Vagina (tissue), 2 donors: ENCODE data around the gene ELFN2. TPM values are rescaled to one million over a fixed set of nuclear protein-coding genes. Genes with fewer than 3 reads are reported as not detected.

Experiments
- DNase-seq, 2 donors: peaks; one replicate each; pipeline ENCODE4 v3.0.0-alpha.2; 2017; ENCODE audit errors: extremely low spot score in 2 of 2
- H3K27ac ChIP-seq: fragments of 200-600 bp; sonication (generic); one replicate; pipeline ENCODE4 v1.5.1; 2019
- H3K27me3 ChIP-seq: fragments of 200-600 bp; sonication (generic); one replicate; pipeline ENCODE4 v1.5.1; 2019
- H3K36me3 ChIP-seq, 2 donors: fragments of 200-600 bp; sonication (generic); one replicate each; pipeline ENCODE4 v1.5.1; 2017 to 2019
- H3K4me1 ChIP-seq: fragments of 200-600 bp; sonication (generic); one replicate; pipeline ENCODE4 v1.5.1; 2019
- H3K4me3 ChIP-seq, 2 donors: fragments of 200-600 bp; sonication (generic); 1 replicate in 1 of 2; 2 replicates in 1 of 2; pipeline ENCODE4 v1.5.1; 2016 to 2019
- H3K9me3 ChIP-seq: fragments of 200-600 bp; sonication (generic); one replicate; pipeline ENCODE4 v1.5.1; 2019
- POLR2A ChIP-seq, 2 donors: fragments of 450-650 bp; IDR thresholded peaks; one replicate each; pipeline ENCODE4 v1.6.1; 2017; ENCODE audit warnings: antibody characterized with exemption in 2 of 2, mild to moderate bottlenecking in 2 of 2, moderate library complexity in 2 of 2
- POLR2AphosphoS5 ChIP-seq, 2 donors: sonication (generic); formaldehyde crosslinking; IDR thresholded peaks; one replicate each; pipeline ENCODE4 v1.9.0; 2017; ENCODE audit warnings: antibody characterized with exemption in 2 of 2, mild to moderate bottlenecking in 2 of 2, low read depth in 1 of 2; ENCODE audit not compliant: insufficient read depth in 1 of 2
- intact Hi-C: fragments of 100-400 bp; cut with DNase I; formaldehyde crosslinking; loops from one replicate; pipeline ENCODE4 v1.15.1; 2023
- total RNA-seq: library from RNA; depleted of rRNA; stranded (reverse); fragments of >200 nt; gene quantifications from one replicate; pipeline ENCODE4 v1.2.3, GENCODE V29; 2016
- TF ChIP-seq, protein P1 (sequence below), 3 experiments: fragments of 450-650 bp in 2 of 3; fragments of 200-600 bp in 1 of 3; sonication (generic) in 1 of 3; IDR thresholded peaks; one replicate each; pipeline ENCODE4 v1.5.1; 2017 to 2019; ENCODE audit warnings: antibody characterized with exemption in 3 of 3, mild to moderate bottlenecking in 2 of 3, moderate library complexity in 2 of 3

Gene ELFN2, protein sequence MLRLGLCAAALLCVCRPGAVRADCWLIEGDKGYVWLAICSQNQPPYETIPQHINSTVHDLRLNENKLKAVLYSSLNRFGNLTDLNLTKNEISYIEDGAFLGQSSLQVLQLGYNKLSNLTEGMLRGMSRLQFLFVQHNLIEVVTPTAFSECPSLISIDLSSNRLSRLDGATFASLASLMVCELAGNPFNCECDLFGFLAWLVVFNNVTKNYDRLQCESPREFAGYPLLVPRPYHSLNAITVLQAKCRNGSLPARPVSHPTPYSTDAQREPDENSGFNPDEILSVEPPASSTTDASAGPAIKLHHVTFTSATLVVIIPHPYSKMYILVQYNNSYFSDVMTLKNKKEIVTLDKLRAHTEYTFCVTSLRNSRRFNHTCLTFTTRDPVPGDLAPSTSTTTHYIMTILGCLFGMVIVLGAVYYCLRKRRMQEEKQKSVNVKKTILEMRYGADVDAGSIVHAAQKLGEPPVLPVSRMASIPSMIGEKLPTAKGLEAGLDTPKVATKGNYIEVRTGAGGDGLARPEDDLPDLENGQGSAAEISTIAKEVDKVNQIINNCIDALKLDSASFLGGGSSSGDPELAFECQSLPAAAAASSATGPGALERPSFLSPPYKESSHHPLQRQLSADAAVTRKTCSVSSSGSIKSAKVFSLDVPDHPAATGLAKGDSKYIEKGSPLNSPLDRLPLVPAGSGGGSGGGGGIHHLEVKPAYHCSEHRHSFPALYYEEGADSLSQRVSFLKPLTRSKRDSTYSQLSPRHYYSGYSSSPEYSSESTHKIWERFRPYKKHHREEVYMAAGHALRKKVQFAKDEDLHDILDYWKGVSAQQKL
- total RNA-seq: not detected

GRCh38 chr22:37427135-37427710, at the start of gene ELFN2:
TSS of gene ELFN2 (minus strand) at chr22:37427479. CDS start at chr22:37375534, 51,945 bp downstream.
- no peak within 1 kb of the TSS for H3K27ac ChIP-seq
- peaks cover 16% of the 10 kb centered on the region for H3K27me3 ChIP-seq
- peak within 1 kb of the TSS; percentile 32 to 55 for H3K4me3 ChIP-seq
- peaks cover 17% of the 10 kb centered on the region for H3K4me1 ChIP-seq
- TF ChIP-seq, protein P1, sequence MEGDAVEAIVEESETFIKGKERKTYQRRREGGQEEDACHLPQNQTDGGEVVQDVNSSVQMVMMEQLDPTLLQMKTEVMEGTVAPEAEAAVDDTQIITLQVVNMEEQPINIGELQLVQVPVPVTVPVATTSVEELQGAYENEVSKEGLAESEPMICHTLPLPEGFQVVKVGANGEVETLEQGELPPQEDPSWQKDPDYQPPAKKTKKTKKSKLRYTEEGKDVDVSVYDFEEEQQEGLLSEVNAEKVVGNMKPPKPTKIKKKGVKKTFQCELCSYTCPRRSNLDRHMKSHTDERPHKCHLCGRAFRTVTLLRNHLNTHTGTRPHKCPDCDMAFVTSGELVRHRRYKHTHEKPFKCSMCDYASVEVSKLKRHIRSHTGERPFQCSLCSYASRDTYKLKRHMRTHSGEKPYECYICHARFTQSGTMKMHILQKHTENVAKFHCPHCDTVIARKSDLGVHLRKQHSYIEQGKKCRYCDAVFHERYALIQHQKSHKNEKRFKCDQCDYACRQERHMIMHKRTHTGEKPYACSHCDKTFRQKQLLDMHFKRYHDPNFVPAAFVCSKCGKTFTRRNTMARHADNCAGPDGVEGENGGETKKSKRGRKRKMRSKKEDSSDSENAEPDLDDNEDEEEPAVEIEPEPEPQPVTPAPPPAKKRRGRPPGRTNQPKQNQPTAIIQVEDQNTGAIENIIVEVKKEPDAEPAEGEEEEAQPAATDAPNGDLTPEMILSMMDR (IDR thresholded peaks at IDR 0.05): no peak
- TF ChIP-seq POLR2AphosphoS5 (IDR thresholded peaks at IDR 0.05; ENCODE audit: insufficient read depth in 1 of 2, low read depth in 1 of 2) (no peak), POLR2A (IDR thresholded peaks at IDR 0.05) (no peak)
- H3K9me3 ChIP-seq: no peaks in the 10 kb centered on the region
- DNase-seq: no peak
- intact Hi-C loops: no loop called here
- H3K36me3 ChIP-seq: no peaks in the 10 kb centered on the region

DNA sequence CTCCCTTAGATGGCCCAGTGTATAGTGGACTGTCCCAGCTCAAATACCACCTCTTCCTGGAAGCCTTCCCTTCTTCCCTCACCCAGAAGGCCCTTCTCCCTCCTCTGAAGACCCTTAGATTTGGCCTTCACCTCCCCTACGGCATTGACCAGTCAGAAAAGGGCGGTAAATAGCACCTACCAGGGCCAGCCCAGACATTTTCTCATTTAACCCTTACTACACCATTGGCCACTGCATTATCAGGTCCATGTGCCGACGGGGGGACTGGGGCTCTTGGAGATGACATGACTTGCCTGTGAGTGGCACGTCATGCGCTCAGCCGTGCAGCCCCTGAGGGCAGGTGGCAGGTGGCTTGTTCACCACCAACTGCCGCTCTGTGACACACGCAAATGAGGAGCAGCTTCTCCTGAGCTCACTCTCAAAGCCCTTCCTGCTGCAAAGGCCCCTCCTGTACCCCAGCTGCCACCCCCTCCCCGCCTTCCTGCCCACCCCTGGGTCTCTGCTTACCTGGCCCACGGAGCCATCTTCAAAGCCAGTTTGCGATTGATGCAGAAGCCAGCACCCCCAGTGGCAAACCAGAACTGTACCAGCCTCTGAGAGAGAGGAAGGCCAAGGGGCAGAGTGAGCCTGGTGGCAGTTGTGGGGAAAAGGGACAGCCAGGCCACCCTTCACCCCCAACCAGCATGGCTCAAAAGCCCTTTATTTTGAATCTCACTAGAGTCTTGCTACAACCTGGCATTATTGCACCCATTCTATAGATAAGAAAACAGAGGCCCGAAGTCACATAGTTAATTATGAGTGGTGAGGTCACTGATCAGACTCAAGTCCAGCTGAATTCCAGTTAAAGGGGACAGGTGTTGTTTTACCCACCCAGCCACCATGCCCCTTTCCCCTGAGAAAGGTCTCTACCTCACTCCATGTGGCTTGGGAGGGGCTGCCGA, 49.4 kb upstream of the ELFN2 start:
- no peak for TF ChIP-seq POLR2A (IDR thresholded peaks at IDR 0.05)
- TF ChIP-seq, protein P1 (IDR thresholded peaks at IDR 0.05): no peak
- TF ChIP-seq POLR2AphosphoS5 (IDR thresholded peaks at IDR 0.05; ENCODE audit: insufficient read depth in 1 of 2, low read depth in 1 of 2): no peak
- H3K4me1 ChIP-seq: no peaks in the 10 kb centered on the region
- DNase-seq: no peak
- no peaks in the 10 kb centered on the region for H3K36me3 ChIP-seq
- intact Hi-C loops: no loop called here
- H3K9me3 ChIP-seq: no peaks in the 10 kb centered on the region
- no peaks in the 10 kb centered on the region for H3K27me3 ChIP-seq
- H3K4me3 ChIP-seq: no peak overlapping the region
- no peak overlapping the region for H3K27ac ChIP-seq

- intact Hi-C loops: no loop called here
- Histone ChIP-seq H3K27ac (no peak overlapping the region), H3K4me1 (no peaks in the 10 kb centered on the region), H3K4me3 (no peak overlapping the region), H3K9me3 (no peaks in the 10 kb centered on the region), H3K36me3 (no peaks in the 10 kb centered on the region), H3K27me3 (no peaks in the 10 kb centered on the region)
- TF ChIP-seq, protein P1 (IDR thresholded peaks at IDR 0.05): no peak
- TF ChIP-seq POLR2A (IDR thresholded peaks at IDR 0.05) (no peak), POLR2AphosphoS5 (IDR thresholded peaks at IDR 0.05; ENCODE audit: insufficient read depth in 1 of 2, low read depth in 1 of 2) (no peak)
- no peak for DNase-seq
These were observed 47.3 kb upstream of the ELFN2 start for GRCh38 chr22:37474447-37475090.

- no peaks in the 10 kb centered on the region for H3K4me1 ChIP-seq
- H3K27me3 ChIP-seq: no peaks in the 10 kb centered on the region
- H3K4me3 ChIP-seq: no peak overlapping the region
- no peak for DNase-seq
- H3K27ac ChIP-seq: no peak overlapping the region
- H3K36me3 ChIP-seq: no peaks in the 10 kb centered on the region
- no peaks in the 10 kb centered on the region for H3K9me3 ChIP-seq
- intact Hi-C loops: no loop called here
- no peak for TF ChIP-seq POLR2AphosphoS5 (IDR thresholded peaks at IDR 0.05; ENCODE audit: insufficient read depth in 1 of 2, low read depth in 1 of 2)
- TF ChIP-seq, protein P1 (IDR thresholded peaks at IDR 0.05): no peak
These were observed 46.2 kb upstream of the ELFN2 start for GRCh38 chr22:37473437-37473946.
